GM12875 (cell line): ENCODE data around the gene PATZ1.

ENCODE experiments used
- H3K4me3 ChIP-seq: one replicate; pipeline ENCODE4 v1.5.1; 2011; ENCODE audit warnings: low read depth, low read length, control low read depth
- TF ChIP-seq, protein P1 (sequence below): IDR thresholded peaks from 2 replicates; pipeline ENCODE4 v1.5.1; 2011; ENCODE audit warnings: low read depth, mild to moderate bottlenecking, control low read depth, inconsistent platforms, low read length, moderate library complexity, borderline replicate concordance; ENCODE audit not compliant: insufficient read depth

The PATZ1 gene

DNA sequence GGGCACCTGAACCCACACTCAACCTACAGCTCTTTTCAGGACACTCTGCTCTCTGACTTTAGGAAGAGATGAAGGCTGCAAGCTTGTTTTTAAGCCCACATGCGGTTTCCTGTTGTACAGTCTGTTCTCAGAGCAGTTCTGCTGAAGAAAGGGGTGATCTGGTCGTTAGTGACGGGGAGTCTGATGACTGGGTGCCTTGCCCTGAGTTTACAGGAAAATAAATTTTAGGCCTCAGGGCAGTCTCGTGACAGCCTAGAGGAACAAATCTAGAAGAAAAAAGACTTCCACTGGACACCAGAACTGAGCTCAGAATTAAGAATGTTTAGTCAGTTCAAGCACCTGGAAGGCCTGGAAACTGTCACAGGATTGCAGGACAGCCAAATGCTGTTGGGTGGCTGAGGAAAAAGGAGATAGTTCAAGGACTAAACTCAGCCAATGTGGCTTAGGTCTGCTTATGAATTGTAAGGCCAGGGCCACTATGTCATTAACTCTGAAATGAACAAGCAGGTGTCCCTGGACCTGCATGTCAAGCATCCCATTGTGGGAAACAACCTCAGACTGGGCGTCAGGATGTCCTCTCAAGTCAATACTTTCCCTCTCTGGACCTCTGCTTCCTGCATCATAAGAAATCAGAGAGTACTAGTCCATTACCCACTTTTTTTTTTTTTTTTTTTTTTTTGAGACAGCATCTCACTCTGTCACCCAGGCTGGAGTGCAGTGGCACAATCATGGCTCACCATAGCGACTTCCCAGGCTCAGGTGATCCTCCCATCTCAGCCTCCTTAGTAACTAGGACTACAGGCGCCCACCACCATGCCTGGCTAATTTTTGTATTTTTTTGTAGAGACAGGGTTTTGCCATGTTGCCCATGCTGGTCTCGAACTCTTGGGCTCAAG lies 59.5 kb downstream of the PATZ1 start:
- H3K4me3 ChIP-seq, result no peak overlapping the region

DNA sequence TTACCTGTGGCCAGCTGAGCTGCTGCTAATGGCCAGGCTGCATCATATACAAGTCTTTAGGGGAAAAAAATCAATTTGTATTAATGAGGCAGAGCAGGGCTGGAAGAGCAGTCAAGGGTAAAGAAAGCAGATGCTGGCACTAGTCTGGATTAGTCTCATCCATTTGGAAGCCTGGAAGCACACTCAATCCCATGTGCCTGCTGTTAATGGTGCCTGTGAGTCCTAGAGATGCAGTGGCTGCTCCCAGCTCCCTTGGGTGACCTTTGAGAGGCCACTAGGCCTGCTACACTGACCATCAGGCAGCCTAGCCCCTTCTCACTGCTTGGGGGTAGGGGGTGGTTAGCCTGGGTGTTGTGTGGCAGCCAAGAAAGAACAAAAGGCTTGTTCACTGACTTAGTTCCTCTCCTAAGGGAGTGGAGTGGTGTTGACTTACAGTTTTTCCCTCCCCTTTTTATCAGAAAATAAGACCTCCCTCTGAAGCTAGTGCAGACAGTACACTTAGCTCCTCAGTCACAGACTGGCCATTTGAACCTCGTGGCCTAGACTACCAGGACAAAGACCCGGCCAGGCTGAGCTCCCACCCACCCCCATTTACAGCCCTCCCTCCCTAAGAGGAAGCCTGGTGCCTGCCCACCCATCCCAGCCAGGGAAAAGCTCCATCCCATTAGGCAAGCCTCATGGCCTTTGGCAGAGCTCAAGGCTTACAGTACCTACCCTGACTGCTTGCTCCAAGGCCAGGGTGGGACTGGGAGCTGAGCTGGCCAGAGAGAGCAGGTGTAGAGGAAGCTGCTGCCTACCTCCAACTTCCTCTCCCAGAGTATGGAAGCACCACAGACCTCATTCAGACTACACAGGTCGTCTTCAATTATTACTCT lies 61.6 kb downstream of the PATZ1 start:
- no peak overlapping the region for H3K4me3 ChIP-seq
- TF ChIP-seq, protein P1, sequence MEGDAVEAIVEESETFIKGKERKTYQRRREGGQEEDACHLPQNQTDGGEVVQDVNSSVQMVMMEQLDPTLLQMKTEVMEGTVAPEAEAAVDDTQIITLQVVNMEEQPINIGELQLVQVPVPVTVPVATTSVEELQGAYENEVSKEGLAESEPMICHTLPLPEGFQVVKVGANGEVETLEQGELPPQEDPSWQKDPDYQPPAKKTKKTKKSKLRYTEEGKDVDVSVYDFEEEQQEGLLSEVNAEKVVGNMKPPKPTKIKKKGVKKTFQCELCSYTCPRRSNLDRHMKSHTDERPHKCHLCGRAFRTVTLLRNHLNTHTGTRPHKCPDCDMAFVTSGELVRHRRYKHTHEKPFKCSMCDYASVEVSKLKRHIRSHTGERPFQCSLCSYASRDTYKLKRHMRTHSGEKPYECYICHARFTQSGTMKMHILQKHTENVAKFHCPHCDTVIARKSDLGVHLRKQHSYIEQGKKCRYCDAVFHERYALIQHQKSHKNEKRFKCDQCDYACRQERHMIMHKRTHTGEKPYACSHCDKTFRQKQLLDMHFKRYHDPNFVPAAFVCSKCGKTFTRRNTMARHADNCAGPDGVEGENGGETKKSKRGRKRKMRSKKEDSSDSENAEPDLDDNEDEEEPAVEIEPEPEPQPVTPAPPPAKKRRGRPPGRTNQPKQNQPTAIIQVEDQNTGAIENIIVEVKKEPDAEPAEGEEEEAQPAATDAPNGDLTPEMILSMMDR, result no peak

More for the DNA sequence above, 59.5 kb downstream of the PATZ1 start:
- TF ChIP-seq, protein P1, result no peak

DNA sequence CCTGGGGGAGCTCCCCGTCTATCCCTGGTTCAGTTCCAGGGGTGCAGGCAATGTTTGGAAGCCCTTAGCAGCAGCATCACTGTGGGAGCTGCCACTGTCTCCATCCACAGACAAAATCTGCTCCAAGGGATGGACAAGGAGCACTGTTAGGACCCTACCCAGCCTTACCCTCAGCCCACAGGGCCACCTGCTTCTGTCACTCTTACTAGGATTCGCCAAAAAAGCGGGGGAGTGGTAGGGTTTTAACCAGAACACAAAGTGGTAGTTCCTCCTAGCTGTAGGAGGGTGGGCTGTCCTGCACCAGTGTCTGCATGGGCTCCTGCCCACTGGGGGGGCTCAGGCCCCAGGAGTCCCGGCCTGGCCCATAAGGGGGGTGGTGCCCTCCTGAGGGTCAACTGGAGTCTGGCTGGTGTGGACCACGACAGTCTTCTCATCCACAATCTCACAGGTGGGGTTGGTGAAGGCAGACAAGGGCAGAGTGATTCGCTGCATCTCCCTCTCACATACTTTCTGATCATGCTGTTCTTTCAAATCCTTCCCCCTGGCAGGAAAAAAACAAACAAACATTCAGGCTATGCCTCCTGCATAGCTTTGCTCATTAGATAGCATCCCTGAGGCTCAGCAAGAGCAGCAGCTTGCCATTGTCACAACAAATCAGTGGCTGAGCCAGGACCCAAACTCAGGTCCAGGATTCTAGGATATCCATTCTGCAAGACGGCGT lies 63.2 kb downstream of the PATZ1 start:
- no peak overlapping the region for H3K4me3 ChIP-seq
- TF ChIP-seq, protein P1, result no peak

DNA sequence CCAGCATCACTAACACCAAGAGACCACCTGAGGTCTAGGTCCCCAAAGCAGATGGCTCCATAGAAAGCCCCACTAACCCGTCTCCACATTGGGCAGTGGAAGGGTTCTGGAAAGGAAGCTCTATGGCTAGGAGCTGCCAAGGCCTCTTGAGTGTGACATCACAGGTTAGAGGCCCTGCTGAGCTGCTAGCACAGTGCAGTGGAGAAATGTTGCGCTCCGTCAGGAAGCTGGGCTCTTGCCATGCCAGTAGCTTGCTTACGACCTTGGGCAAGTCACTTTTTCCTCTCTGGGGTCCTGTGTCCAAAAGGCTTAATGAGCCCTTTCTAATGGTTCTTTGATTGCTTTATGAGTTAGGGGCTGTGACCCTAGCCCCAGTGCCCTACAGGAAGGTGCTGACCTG lies 64.4 kb downstream of the PATZ1 start:
- TF ChIP-seq, protein P1, result no peak
- no peak overlapping the region for H3K4me3 ChIP-seq

DNA sequence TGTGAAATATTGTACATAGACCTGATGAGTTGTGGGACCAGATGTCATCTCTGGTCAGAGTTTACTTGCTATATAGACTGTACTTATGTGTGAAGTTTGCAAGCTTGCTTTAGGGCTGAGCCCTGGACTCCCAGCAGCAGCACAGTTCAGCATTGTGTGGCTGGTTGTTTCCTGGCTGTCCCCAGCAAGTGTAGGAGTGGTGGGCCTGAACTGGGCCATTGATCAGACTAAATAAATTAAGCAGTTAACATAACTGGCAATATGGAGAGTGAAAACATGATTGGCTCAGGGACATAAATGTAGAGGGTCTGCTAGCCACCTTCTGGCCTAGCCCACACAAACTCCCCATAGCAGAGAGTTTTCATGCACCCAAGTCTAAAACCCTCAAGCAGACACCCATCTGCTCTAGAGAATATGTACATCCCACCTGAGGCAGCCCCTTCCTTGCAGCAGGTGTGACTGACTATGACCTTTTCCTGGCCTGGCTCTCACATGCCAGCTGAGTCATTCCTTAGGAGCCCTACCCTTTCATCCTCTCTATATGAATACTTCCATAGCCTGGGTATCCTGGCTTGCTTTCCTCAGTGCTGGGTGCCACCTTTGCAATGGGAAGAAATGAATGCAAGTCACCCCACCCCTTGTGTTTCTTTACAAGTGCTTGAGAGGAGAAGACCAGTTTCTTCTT lies 66.2 kb downstream of the PATZ1 start:
- no peak overlapping the region for H3K4me3 ChIP-seq
- TF ChIP-seq, protein P1, result no peak

DNA sequence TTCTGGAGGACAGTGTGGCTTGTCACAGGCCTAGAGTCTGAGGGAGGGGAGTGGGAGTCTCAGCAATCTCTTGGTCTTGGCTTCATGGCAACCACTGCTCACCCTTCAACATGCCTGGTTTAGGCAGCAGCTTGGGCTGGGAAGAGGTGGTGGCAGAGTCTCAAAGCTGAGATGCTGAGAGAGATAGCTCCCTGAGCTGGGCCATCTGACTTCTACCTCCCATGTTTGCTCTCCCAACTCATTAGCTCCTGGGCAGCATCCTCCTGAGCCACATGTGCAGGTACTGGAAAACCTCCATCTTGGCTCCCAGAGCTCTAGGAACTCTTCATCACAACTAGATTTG lies 66.8 kb downstream of the PATZ1 start:
- H3K4me3 ChIP-seq, result no peak overlapping the region
- TF ChIP-seq, protein P1, result no peak
